ENCODE measurements around the gene TRMT5. TPM values are rescaled to one million over a fixed set of nuclear protein-coding genes. Genes with fewer than 3 reads are reported as not detected.

TRMT5 gene
- total RNA-seq, 1 experiment from 2014 or later = 17.6 TPM

DNA sequence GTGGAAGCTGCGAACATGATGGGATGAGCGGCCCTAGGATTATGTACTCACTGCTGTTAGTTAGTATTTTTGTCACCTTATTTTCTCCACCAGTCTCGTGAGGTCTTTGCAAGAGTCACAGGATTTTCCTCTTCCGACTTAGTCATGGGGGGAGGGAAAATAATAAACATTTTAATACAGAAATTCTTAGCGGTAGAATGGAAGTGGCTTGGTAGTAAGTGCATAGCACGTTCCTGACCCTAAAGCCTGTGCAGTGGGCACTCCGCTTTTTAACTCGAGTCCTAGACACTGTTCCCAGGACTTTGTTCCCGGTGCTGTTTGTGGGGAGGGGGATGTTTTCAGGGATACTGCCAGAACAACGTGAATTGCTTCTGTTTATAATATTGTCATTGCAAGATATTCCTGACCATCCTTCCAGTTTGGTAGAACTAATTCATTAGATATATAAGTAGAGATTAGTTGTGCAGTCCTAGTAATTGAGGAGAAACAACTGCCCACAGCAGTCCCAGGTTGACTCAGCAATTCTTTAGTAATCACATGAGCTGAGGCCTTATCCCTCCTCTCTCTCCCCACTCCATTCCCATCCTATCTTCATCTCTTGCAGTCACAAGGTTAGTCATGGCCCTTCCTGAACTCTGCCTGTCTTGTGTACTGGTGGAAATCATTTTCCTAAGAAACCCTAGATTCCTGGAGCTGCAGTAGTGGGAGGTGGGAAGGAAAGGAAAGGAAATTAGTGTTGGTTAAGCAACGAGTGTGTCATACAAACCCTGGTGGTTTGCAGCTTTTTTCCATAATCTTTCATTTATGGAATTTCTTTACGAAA is 965 bp upstream of the TRMT5 start:
- ATAC-seq (no peak; the same call in 1 of the 2 replicates), DNase-seq (ENCODE audit: low spot score) (no peak)
- Mint-ChIP-seq H3K27ac (no peak overlapping the region), H3K4me3 (no peak overlapping the region), H3K9me3 (no peaks in the 10 kb centered on the region), H3K27me3 (ENCODE audit: low read depth) (no peaks in the 10 kb centered on the region), H3K36me3 (peaks cover 15% of the 10 kb centered on the region), H3K4me1 (peaks cover 12% of the 10 kb centered on the region)
- ChIA-PET POLR2A (interaction anchor here (0.9 to 1.5 kb wide), 3 partner anchors 259 to 890 kb away, joined by 3 to 12 read pairs (median 3); partner anchors contain the start of genes PCNX4 and SIX4), CTCF (interaction anchor here (0.5 to 2.3 kb wide), 5 partner anchors 38 to 357 kb away, joined by 3 to 6 read pairs (median 3); no protein-coding TSS in a partner anchor)
- TF ChIP-seq, protein P1, sequence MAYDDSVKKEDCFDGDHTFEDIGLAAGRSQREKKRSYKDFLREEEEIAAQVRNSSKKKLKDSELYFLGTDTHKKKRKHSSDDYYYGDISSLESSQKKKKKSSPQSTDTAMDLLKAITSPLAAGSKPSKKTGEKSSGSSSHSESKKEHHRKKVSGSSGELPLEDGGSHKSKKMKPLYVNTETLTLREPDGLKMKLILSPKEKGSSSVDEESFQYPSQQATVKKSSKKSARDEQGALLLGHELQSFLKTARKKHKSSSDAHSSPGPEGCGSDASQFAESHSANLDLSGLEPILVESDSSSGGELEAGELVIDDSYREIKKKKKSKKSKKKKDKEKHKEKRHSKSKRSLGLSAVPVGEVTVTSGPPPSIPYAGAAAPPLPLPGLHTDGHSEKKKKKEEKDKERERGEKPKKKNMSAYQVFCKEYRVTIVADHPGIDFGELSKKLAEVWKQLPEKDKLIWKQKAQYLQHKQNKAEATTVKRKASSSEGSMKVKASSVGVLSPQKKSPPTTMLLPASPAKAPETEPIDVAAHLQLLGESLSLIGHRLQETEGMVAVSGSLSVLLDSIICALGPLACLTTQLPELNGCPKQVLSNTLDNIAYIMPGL (CRISPR knock-in tag; IDR thresholded peaks at IDR 0.05) = no peak
- TF ChIP-seq, protein P2, sequence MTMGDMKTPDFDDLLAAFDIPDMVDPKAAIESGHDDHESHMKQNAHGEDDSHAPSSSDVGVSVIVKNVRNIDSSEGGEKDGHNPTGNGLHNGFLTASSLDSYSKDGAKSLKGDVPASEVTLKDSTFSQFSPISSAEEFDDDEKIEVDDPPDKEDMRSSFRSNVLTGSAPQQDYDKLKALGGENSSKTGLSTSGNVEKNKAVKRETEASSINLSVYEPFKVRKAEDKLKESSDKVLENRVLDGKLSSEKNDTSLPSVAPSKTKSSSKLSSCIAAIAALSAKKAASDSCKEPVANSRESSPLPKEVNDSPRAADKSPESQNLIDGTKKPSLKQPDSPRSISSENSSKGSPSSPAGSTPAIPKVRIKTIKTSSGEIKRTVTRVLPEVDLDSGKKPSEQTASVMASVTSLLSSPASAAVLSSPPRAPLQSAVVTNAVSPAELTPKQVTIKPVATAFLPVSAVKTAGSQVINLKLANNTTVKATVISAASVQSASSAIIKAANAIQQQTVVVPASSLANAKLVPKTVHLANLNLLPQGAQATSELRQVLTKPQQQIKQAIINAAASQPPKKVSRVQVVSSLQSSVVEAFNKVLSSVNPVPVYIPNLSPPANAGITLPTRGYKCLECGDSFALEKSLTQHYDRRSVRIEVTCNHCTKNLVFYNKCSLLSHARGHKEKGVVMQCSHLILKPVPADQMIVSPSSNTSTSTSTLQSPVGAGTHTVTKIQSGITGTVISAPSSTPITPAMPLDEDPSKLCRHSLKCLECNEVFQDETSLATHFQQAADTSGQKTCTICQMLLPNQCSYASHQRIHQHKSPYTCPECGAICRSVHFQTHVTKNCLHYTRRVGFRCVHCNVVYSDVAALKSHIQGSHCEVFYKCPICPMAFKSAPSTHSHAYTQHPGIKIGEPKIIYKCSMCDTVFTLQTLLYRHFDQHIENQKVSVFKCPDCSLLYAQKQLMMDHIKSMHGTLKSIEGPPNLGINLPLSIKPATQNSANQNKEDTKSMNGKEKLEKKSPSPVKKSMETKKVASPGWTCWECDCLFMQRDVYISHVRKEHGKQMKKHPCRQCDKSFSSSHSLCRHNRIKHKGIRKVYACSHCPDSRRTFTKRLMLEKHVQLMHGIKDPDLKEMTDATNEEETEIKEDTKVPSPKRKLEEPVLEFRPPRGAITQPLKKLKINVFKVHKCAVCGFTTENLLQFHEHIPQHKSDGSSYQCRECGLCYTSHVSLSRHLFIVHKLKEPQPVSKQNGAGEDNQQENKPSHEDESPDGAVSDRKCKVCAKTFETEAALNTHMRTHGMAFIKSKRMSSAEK (CRISPR knock-in tag; IDR thresholded peaks at IDR 0.05; ENCODE audit: borderline replicate concordance) = no peak
- TF ChIP-seq NR3C1 (CRISPR knock-in tag; conservative IDR thresholded peaks at IDR 0.05; ENCODE audit: low read depth) = no peak
- TF ChIP-seq RORB (CRISPR knock-in tag; IDR thresholded peaks at IDR 0.05) = no peak
- no peak for TF ChIP-seq IRF2 (CRISPR knock-in tag; IDR thresholded peaks at IDR 0.05; ENCODE audit: borderline replicate concordance, low read depth)
- TF ChIP-seq, protein P3, sequence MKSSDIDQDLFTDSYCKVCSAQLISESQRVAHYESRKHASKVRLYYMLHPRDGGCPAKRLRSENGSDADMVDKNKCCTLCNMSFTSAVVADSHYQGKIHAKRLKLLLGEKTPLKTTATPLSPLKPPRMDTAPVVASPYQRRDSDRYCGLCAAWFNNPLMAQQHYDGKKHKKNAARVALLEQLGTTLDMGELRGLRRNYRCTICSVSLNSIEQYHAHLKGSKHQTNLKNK (CRISPR knock-in tag; IDR thresholded peaks at IDR 0.05) = no peak
- TF ChIP-seq, protein P4, sequence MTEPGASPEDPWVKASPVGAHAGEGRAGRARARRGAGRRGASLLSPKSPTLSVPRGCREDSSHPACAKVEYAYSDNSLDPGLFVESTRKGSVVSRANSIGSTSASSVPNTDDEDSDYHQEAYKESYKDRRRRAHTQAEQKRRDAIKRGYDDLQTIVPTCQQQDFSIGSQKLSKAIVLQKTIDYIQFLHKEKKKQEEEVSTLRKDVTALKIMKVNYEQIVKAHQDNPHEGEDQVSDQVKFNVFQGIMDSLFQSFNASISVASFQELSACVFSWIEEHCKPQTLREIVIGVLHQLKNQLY (CRISPR knock-in tag; IDR thresholded peaks at IDR 0.05) = no peak
- no peak for TF ChIP-seq RELA (CRISPR knock-in tag; IDR thresholded peaks at IDR 0.05; ENCODE audit: borderline replicate concordance)
- TF ChIP-seq SP1 (CRISPR knock-in tag; conservative IDR thresholded peaks at IDR 0.05) = no peak
- TF ChIP-seq, protein P5, sequence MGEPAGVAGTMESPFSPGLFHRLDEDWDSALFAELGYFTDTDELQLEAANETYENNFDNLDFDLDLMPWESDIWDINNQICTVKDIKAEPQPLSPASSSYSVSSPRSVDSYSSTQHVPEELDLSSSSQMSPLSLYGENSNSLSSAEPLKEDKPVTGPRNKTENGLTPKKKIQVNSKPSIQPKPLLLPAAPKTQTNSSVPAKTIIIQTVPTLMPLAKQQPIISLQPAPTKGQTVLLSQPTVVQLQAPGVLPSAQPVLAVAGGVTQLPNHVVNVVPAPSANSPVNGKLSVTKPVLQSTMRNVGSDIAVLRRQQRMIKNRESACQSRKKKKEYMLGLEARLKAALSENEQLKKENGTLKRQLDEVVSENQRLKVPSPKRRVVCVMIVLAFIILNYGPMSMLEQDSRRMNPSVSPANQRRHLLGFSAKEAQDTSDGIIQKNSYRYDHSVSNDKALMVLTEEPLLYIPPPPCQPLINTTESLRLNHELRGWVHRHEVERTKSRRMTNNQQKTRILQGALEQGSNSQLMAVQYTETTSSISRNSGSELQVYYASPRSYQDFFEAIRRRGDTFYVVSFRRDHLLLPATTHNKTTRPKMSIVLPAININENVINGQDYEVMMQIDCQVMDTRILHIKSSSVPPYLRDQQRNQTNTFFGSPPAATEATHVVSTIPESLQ (CRISPR knock-in tag; IDR thresholded peaks at IDR 0.05) = no peak
- TF ChIP-seq, protein P6, sequence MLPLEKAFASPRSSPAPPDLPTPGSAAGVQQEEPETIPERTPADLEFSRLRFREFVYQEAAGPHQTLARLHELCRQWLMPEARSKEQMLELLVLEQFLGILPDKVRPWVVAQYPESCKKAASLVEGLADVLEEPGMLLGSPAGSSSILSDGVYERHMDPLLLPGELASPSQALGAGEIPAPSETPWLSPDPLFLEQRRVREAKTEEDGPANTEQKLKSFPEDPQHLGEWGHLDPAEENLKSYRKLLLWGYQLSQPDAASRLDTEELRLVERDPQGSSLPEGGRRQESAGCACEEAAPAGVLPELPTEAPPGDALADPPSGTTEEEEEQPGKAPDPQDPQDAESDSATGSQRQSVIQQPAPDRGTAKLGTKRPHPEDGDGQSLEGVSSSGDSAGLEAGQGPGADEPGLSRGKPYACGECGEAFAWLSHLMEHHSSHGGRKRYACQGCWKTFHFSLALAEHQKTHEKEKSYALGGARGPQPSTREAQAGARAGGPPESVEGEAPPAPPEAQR (CRISPR knock-in tag; IDR thresholded peaks at IDR 0.05) = no peak
- no peak for TF ChIP-seq NR1H2 (CRISPR knock-in tag; IDR thresholded peaks at IDR 0.05)
- TF ChIP-seq GRHL2 (CRISPR knock-in tag; IDR thresholded peaks at IDR 0.05; ENCODE audit: insufficient replicate concordance, severe bottlenecking) = no peak
- TF ChIP-seq ZNF671 (CRISPR knock-in tag; IDR thresholded peaks at IDR 0.05) = no peak
- TF ChIP-seq HMGA2 (CRISPR knock-in tag; IDR thresholded peaks at IDR 0.05) = no peak
- no peak for TF ChIP-seq ZNF121 (CRISPR knock-in tag; IDR thresholded peaks at IDR 0.05)

All from WTC11 (cell line).